Femur (tissue), 1 donor: ENCODE data around the gene ATP13A1.
"Not testable (repeated sequence)": the region's sequence is repeated elsewhere in the genome, so short reads cannot be mapped to it uniquely, and the experiment has no call there.

Source experiments
- DNase-seq: peaks from one replicate; pipeline ENCODE4 v3.0.0-alpha.2; 2017

Gene ATP13A1

GRCh38 chr19:19618219-19619051 is 45.0 kb downstream of the ATP13A1 start, which contains the start of gene PBX4:
PBX4 (minus strand) TSS chr19:19618687; CDS start chr19:19618629, 58 bp downstream.
- DNase-seq: peak; percentile 97

- DNase-seq: no peak
These were observed 48.4 kb downstream of the ATP13A1 start for GRCh38 chr19:19615086-19615485.

- no peak for DNase-seq
These were observed 50.0 kb downstream of the ATP13A1 start for GRCh38 chr19:19613506-19613905.

GRCh38 chr19:19610376-19611202 is 52.9 kb downstream of the ATP13A1 start:
- no peak for DNase-seq

- DNase-seq: not testable (repeated sequence)
These were observed 56.8 kb downstream of the ATP13A1 start for GRCh38 chr19:19606686-19607085.

GRCh38 chr19:19606021-19606420 is 57.5 kb downstream of the ATP13A1 start:
- no peak for DNase-seq

GRCh38 chr19:19602713-19603324 is 60.7 kb downstream of the ATP13A1 start:
- DNase-seq: no peak

GRCh38 chr19:19602136-19602712 is 61.3 kb downstream of the ATP13A1 start:
- DNase-seq: no peak

- no peak for DNase-seq
These were observed 62.6 kb downstream of the ATP13A1 start for GRCh38 chr19:19600793-19601330.

GRCh38 chr19:19598728-19599451 is 64.6 kb downstream of the ATP13A1 start:
- DNase-seq: not testable (repeated sequence)

GRCh38 chr19:19597809-19598306 is 65.6 kb downstream of the ATP13A1 start:
- no peak for DNase-seq
